OCI-LY1 (cell line): Measurements from ENCODE around the gene PKD1.

Experiments used
- EZH2 ChIP-seq: fragments of 200-600 bp; sonication (generic), shearing (Covaris generic); IDR thresholded peaks from 2 replicates; pipeline ENCODE4 v1.8.0; 2017; ENCODE audit warnings: borderline replicate concordance, mixed run types, mild to moderate bottlenecking, antibody characterized with exemption, low read length, moderate library complexity, mixed read lengths
- TF ChIP-seq, protein P1 (sequence below): fragments of 200-600 bp; sonication (generic), shearing (Covaris generic); IDR thresholded peaks from 2 replicates; pipeline ENCODE4 v1.5.1; 2017; ENCODE audit warnings: mild to moderate bottlenecking, antibody characterized with exemption, low read length, moderate library complexity, mixed read lengths

DNA sequence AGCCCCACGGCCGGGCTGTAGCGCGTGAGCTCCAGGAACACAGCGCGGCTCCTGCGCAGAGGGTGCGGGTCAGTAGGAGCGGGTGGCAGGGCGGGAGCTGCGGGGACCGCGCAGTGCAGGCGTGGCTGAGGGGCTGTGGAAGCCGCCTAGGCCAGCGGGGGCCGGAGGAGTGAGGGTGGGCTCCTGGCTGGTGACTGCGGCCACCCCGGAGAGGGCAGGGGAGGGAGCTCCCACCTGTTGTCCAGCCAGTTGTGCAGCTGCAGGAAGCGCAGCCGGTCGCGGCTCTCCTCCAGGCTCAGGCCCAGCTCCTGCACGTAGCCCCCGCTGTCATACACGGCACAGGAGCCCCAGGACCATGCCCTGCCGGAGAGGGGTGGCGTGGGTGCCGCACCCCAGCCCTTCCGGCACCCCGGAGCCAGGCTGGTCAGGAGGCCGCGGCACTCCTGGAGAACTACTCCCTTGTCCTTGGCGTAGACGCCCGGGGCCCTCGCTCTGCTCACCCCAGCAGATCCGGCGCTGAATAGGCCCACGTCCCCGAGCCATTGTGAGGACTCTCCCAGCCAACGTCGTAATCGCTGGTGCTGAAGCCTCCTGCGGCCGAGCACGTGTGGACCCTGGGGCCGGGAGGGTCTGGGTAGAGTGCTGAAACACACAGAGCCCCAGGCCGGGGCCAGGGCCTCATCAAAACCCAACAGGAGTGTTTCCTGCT, 44.0 kb downstream of the PKD1 start:
- TF ChIP-seq, protein P1, sequence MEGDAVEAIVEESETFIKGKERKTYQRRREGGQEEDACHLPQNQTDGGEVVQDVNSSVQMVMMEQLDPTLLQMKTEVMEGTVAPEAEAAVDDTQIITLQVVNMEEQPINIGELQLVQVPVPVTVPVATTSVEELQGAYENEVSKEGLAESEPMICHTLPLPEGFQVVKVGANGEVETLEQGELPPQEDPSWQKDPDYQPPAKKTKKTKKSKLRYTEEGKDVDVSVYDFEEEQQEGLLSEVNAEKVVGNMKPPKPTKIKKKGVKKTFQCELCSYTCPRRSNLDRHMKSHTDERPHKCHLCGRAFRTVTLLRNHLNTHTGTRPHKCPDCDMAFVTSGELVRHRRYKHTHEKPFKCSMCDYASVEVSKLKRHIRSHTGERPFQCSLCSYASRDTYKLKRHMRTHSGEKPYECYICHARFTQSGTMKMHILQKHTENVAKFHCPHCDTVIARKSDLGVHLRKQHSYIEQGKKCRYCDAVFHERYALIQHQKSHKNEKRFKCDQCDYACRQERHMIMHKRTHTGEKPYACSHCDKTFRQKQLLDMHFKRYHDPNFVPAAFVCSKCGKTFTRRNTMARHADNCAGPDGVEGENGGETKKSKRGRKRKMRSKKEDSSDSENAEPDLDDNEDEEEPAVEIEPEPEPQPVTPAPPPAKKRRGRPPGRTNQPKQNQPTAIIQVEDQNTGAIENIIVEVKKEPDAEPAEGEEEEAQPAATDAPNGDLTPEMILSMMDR, result no peak
- no peak for TF ChIP-seq EZH2
